AG09319 (cell line): ENCODE measurements around the gene C2orf78.
A peak's percentile ranks its signal among the peaks of the same experiment; 100 is the strongest.
"Not testable (repeated sequence)": the region's sequence is repeated elsewhere in the genome, so short reads cannot be mapped to it uniquely, and the experiment has no call there.

Experiments used
- DNase-seq: peaks from one replicate; pipeline ENCODE4 v3.0.0-alpha.2; 2010; ENCODE audit warnings: low read depth; ENCODE audit errors: extremely low read depth
- CTCF ChIP-seq: IDR thresholded peaks from 2 replicates; pipeline ENCODE4 v1.5.1; 2011; ENCODE audit warnings: low read depth, mild to moderate bottlenecking, inconsistent platforms, low read length, moderate library complexity

C2orf78 gene

DNA sequence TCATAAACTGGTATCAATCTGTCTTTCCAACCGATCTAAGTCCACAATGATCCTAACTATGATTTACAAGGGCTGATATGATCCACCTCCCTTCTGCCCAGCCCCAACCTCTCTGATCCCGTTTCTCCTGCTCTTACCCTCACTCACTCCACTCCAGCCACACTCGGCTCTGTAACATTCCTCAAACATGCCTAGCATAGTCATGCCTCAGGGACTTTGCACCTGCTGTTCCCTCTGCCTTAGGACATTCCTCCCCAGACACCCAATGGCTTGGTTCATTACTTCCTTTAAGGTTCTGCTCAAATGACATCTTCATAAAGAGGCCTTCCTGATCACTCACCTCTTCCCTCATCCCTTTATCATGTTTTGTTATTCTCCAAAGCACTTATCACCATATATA, 13.3 kb upstream of the C2orf78 start:
- DNase-seq: no peak
- no peak for TF ChIP-seq CTCF

DNA sequence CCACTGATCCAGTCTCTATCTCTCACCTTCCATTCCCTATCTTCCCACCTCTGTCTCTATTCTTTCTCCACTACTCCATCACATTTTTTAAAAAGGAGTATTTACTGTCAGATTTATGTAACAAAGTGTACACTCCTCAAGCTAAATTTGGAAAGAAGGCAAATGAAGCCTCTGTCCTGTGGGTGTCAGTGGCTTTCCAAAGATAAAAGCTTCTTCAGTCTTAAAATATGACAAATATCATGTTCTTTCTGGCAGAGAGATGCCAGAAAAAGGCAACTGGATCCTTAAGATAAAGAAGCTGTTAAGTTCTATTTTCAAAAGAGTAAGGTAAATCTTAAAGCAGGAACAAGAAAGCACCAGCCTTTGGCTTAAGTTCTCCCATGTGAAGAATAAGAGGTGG, 11.2 kb upstream of the C2orf78 start:
- TF ChIP-seq CTCF: no peak
- DNase-seq: no peak

GRCh38 chr2:73776381-73776780, 7.6 kb upstream of the C2orf78 start:
- DNase-seq: no peak
- no peak for TF ChIP-seq CTCF

DNA sequence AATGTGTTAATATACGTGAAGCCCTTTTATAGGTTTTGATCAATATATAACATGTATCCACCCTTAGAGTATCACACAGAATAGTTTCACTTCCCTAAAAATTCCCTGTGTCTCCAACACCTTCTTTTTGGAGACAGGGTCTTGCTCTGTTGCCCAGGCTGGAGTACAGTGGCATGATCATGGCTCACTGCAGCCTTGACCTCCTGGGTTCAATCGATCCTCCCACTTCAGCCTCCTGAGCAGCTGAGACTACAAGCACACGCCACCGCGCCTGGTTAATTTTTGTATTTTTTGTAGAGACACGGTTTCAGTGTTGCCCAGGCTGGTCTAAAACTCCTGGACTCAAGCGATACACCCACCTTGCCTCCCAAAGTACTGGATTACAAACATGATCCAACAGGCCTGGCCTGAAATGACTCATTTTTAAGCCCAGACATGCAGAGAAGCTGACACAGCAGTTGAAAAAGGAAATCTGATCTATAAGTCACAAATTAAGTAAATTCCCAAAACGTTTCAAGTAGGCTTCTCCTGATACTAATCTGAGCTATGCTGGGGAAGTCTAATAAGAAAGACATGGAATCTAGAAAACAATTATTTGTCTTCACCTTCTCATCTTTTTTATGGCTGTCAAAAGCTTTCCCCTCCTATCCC, 7.0 kb upstream of the C2orf78 start:
- no peak for TF ChIP-seq CTCF
- DNase-seq: no peak

GRCh38 chr2:73778867-73779466, 5.0 kb upstream of the C2orf78 start:
- DNase-seq: not testable (repeated sequence)

DNA sequence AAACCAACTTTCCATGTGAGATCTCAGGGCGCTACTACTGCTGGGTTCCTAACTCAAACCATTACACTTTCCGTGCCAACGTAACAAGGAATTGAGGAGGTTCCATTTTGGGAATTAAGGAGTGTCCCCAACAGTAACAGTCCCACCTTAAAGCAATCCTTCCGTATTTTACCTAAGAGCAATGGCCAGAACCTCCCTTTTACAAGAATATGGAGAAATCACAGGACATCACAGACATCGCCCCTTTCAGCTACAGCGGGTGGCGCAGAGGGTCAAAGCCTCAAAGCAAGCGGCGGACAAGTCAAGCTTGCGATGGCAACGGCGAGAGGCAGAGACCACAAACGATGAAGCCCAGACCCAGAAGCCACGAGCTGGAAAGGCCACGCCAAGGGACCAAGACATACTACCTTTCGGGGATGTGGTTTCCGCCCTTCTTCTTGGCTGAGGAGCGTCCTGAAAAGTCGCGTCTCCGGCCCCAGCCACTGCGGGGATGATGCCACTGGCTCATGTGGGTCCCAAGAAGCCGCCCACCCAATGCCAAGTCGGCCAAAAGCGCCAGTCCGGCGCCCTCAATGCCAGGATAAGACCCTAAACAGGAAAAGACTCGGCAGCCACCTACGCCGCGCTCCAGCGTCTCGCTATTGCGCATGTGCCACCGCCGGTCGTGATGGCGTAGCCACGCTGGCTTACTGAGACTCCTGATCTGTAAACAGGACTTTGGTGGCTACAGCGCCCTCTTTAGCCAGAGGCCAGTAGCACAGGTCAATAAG, 4.3 kb upstream of the C2orf78 start, which contains the start of gene DUSP11:
Gene DUSP11, minus strand, starts transcription at position 637 of the 770 bp plus-strand sequence. Its CDS starts 129 bp downstream, at position 508.
- TF ChIP-seq CTCF: peak; percentile 96
- peak; percentile 80 for DNase-seq

DNA sequence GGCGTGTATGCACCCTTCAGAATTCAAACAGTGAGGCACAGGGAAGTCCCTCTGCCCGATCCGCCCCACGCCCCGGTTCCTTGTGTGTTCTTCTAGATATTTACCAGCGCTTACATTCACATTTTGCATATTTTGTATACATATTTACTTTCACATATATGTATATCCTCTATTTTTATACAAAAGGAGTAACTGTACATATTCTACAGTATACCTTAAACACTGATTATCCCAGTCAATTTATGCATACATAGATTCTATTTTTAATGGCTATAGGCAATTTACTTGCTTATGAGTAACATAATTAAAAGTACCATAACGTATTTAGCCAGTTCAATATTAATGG, 3.8 kb upstream of the C2orf78 start:
- DNase-seq: no peak
- TF ChIP-seq CTCF: no peak

GRCh38 chr2:73783402-73783801, 581 bp upstream of the C2orf78 start:
- not testable (repeated sequence) for DNase-seq
